HG03521 (cell line): ENCODE data around the gene B3GNT8.
"Not testable (repeated sequence)": the region's sequence is repeated elsewhere in the genome, so short reads cannot be mapped to it uniquely, and the experiment has no call there.

Experiments used
- ATAC-seq: cut with Tn5 transposase; IDR thresholded peaks from one replicate; pipeline ENCODE4 v1.9.1; 2021; ENCODE audit warnings: mild to moderate bottlenecking, moderate library complexity; ENCODE audit not compliant: unreplicated experiment

The B3GNT8 gene

DNA sequence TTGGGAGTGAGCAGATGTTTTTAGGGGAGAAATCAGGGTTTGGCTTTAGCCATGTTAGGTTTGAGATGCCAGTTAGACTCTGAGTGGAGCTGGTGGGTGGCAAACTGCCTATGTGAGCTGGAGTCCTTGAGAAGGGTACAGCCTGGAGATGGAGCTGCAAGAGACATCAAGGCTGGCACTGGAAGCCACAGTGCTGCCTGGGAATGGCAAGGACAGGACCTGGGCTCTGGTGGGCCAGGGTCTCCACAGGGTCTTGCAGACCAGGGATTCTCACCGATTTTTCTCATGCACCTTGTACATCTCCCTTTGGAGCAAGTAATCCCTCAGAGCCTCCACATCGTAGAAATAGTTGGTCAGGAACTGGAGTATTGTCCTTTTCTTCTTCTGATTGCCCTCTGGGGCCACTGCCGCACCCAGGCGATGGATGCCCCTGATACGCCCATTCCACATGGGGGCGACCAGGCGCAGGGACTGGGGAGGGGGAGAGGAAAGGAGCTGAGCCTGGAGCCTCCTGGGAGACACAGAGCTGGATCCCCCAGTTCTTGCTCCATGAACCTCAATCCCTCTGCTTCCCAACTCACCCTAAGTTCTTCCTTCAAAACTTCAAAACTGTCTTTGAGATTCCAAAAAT lies 10.9 kb upstream of the B3GNT8 start:
- no peak for ATAC-seq

DNA sequence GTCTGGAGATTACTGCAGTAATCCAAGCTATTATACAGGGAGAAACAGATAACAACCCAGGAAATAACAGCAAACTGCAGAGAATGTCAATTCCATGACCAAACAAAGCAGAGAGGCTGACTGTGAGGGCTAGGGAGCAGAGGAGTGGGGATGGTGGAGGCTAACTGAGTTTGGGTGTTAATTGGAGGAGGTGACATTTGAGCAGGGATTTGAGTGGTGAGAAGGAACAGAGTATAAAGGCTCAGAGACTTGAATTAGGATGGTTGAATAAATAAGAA lies 9.4 kb upstream of the B3GNT8 start:
- ATAC-seq, result no peak

DNA sequence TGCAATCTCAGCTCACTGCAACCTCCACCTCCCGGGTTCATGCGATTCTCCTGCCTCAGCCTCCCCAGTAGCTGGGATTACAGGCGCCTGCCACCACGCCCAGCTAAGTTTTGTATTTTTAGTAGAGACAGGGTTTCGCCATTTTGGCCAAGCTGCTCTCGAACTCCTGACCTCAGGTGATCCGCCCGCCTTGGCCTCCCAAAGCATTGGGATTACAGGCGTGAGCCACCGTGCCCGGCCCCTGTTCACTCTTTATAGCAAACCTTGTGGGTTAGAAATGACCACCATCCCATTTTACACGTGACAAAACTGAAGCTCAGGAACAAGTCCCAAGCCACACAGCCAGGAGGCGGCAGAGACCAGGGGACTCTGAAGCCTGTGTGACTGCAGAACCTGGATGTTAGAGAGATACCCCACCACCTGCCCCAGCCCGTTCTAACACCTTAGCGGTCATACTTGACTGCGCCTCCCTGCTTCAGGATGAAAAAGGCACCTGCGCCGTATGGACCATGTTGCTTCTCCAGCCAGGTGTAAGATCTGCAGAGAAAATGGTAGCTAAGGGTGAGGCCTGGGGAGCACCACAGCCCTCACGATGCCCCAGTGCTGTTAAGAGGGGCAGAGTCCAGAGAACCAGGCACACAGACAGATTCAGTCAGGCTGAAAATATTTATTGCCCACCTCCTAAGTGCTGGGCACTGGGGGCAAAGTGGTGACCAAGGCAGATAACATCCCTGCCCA lies 8.9 kb upstream of the B3GNT8 start:
- ATAC-seq, result no peak

DNA sequence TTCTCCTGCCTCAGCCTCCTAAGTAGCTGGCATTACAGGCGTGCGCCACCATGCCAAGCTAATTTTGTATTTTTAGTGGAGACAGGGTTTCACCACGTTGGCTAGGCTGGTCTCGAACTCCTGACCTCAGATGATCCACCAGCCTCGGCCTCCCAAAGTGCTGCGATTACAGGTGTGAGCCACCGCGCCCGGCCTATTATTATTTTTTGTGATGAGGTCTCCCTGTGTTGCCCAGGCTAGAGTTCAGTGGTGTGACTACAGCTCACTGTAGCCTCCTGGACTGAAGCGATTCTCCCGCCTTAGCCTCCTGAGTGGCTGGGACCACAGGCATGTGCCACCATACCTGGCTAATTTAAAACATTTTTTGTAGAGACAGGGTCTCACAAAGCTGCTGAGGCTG lies 8.2 kb upstream of the B3GNT8 start:
- not testable (repeated sequence) for ATAC-seq

DNA sequence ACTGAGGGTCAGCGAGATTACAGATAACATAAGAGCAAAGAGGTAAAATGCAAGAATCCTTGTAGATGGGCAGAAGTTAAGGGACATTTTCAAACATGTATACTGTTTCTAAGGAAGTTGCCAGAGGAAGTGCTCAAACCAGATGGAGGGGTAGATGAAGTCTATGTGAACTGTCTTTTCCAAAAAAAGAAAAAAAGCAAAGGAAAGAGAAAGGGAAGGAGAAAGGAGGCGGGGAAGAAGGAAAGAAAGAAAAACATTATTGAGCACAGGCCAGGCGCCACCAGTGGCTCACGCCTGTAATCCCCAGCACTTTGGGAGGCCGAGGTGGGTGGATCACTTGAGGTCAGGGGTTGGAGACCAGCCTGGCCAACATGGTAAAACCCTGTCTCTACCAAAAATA lies 7.3 kb upstream of the B3GNT8 start:
- no peak for ATAC-seq

DNA sequence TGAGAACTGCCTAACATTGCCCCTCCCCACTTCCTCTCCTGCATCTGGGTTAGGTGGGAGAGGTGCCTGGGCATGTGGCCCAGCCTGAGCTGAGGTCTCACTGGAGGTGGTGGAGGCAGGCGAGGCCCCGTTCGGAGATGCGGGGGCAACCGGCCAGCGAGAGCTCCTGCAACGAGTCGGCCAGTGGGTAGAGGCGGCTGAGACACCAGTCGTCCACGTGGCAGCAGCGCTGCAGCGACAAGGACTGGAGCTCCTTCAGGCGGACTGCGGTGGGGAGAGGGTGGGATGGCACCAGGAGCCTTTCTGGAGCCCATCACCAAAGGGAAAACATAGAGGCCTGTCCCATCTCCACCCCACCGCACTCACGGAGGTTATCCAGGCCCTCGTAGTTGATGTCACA lies 6.0 kb upstream of the B3GNT8 start:
- ATAC-seq, result no peak

DNA sequence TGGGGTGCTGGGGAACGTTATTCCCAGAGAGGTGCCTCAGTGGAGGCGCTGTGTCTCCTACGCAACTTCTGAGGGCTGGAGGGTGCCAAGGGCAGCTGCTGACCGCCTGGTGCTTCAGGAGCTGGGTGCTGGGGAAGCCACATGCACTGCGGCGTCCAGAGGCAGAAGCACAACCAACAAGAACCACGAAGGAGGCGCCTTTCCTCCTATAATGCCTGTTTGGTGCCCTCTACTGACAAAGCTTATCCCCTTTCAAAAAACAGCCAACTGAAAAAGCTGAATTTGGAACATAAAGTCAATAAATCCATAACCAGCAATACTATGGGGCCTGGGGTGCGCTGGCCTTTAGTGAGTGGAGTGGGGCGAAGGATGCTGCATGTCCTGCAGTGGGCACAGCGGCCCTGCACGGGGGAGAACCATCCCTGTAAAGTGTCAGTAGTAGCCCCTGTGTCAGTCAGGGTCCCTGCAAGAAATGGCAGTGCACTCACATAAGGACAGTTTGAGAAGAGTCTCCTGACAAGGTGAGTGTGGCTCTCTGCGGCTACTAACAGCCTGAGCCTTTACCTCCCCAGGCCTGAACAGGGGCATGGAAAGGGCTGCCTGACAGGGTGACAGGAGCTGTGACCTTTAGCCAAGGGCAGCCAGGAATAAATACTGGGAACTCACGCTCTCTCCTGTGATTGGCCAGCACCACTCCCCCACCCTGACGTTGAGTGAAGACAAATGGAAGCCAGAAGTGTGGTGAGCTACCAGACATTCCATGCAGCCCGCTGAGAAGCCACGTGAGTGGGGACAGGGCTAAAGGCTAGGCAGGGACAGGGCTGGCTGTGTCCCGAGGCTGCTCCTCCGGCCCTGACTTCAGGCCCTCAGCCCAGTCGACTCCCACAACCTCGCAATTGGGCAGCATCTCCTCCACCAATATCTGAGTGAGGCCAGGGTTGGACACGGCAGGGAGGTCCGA lies 4.5 kb upstream of the B3GNT8 start:
- no peak for ATAC-seq

DNA sequence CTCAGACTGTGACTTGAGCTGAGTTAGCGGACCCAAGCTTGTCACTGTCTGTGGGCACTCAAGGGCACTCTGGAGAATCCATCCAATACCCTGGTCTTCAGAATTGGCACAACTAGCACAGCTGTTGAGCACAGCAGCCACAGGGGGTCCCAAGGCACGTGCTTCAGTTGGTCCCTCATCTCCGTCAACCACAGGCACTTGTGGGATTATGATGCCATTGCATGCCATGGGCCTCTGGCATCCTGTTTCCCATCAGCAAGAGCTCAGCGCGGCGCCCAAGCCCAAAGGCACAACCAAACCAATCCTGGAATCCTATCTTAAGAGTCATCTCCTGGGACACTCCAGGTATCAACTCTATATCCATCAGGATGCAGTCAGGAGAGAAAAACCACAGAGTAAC lies 3.7 kb upstream of the B3GNT8 start:
- no peak for ATAC-seq

DNA sequence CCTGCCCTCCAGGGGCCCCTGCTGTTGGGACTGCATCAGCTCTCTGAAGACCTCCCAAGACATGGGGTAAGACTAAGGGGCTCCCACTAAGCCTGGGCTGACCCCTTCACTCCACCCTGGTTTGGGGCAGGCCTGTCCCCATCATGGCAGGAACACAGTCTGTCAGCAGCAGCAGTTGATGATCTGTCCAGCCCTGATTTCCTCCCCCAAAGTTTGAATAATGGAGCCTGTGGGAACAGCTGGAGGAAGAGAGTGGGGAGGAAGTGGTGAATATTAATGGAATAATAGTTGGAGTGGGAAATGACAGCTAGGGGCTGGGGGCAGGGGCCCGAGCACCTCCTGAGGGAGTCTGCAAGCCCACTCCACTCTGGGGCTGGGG lies 1.3 kb upstream of the B3GNT8 start:
- no peak for ATAC-seq

DNA sequence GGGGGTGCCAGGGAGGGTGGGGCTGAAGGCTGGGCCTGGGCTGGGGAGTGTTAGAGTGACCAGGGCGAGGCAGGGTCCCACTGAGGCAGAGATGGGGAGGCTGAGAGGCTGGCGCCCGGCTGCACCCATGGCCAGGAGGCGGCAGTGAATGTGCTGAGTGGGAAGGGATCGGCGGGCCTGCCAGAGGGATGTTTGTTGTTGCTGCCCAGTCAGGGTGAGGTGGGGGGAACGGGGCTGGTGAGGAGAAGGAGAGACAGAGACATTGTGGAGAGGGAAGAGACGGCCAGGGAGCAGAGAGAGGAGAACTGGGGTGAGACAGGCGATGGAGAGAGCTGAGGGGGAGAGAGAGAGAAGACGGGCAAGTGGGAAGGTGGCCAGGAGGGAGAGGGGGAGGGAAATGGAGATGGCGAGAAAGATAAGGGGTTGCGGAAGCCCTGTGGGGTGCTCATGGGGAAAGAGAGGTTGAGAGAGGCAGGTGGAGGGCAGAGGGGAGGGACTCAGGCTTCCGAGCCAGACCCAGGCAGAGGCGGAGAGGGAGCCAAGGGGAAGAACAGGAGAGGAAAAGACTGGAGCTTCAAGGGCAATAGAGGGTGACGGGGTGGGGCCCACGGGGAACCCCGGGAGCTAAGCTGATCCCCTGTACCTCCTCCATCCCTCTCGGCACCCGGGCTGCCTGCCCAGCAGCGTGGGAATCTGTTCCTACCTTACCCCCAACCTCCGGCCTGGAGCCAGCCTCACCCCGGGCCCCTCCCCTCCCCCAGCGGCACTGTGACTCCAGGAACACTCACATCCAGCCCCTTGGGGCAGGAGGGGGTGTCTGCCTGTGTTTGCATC lies 690 bp upstream of the B3GNT8 start:
- ATAC-seq, result no peak

DNA sequence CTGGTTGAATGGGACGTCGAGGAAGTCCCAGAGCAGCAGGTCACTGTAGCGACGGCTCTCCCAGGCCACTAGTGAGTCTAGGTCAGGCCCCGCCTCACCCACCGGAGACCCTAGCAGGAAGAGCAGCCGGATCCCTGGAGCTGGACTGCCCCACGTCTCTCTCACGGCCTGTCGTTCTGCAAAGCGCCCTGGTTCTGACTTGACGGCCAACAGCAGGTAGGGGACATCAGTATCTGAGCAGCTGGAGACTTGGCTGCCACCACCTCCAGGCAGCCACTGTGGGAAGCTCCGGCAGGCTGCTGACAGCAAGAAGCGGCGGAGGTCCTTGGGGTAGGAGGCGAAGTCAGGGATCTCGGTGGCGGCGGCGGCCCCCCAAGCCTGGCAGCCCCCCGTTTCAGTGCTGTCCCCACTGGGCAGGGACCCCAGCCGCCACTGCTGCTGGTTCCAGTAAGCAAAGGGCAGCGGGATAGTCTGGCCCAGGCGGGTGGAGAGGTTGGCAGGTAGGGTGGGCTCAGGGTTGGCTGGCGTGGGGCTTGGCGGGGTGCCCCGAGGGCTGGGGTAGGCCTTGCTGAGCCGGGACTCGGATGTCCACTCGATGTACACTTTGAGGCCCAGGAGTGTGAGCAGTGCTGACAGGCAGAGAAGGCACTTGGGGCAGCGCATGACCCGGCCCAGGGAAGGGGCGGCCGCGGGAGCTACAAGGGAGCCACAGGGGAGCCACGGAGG lies 895 bp downstream of the B3GNT8 start:
- no peak for ATAC-seq

DNA sequence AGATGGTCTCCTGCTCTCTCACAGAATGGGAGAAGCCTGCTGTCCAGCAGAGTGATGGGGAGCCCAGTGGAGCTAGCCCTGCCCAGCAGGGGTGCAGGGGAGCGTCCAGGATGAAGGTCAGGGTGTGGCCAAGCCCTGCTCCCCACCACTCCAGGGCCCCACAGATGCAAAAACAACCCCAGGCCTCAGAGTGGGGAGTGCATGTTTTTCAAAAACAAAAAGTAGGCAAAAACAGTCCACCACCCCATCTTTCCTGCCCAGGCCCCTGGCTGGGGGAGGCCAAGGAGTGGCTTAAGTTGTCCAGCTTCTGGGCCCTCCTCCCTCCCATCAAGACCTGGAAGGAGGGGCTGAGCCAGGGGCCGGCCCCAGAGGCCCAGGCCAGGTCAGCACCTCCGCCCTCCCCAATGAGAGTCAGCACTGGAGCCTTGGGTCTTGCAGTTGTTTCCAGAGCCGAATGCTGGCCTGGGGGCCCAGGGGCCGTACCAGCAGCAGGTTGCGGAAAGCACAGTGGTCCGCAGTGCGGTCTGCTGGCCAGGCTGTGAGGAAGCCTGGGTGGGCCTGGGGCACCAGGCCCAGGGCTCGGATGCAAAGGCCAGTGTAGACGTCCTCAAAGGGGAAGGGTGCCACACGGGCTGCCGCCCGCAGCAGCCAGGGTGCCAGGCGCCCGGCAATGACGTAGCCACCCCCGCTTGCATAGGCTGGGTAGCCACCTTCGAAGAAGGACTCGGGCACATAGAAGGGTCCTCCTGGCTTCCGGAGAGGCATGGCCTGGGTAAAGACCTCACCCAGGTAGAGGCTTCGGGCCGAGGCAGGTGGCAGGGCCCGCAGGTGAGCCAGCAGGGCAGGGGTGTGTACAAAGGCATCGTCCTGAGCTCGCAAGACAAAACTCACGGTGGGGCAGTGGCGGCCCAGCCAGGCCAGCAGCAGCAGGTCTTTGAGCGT lies 1.7 kb downstream of the B3GNT8 start:
- no peak for ATAC-seq

DNA sequence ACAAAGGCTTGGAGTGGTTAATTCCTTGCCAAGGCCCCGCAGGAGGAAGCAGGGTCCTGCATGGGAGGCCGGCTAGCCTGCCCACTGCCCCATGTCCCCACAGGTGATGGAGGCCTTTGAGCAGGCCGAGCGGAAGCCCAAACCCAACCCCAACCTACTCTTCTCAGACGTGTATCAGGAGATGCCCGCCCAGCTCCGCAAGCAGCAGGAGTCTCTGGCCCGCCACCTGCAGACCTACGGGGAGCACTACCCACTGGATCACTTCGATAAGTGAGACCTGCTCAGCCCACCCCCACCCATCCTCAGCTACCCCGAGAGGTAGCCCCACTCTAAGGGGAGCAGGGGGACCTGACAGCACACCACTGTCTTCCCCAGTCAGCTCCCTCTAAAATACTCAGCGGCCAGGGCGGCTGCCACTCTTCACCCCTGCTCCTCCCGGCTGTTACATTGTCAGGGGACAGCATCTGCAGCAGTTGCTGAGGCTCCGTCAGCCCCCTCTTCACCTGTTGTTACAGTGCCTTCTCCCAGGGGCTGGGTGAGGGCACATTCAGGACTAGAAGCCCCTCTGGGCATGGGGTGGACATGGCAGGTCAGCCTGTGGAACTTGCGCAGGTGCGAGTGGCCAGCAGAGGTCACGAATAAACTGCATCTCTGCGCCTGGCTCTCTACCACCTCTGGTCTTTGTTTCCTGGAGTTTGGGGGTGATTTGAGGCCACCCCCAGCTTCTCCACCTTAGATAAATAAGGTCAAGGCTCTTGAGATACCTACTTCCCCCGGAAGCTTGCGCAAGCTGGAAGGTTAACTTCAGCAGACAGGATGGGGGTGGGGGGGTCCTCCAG lies 2.6 kb downstream of the B3GNT8 start:
- ATAC-seq, result no peak

DNA sequence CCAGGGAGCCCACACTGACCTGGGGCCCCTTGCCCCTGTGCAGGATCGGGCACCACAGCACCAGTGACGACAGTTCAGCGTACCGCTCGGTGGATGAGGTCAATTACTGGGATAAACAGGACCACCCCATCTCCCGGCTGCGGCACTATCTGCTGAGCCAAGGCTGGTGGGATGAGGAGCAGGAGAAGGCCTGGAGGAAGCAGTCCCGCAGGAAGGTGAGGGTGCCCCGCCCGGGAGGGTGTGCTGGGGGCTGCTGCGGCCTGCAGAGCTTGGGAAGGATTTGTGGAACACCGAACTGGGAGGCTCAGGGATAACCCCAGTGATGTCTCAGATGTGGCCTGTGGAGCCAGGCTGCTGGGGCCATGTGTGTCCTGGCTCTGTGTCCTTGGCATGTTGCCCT lies 4.2 kb downstream of the B3GNT8 start:
- no peak for ATAC-seq

DNA sequence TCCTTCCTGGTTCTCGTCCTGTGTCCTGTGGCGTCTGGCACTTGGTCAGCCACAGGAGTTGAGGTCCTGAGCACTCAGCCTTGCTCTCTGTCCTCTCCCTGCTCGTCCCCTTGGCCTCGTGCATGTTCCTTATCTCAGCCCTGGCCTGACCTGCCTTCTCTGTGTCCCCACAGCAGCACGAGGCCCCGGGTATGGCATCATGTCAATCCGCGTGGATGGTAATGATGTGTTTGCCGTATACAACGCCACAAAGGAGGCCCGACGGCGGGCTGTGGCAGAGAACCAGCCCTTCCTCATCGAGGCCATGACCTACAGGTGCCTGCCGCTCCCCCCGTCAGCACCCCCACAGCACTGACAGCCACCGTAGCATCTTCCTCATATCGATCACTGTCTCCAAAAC lies 4.7 kb downstream of the B3GNT8 start:
- ATAC-seq, result no peak

DNA sequence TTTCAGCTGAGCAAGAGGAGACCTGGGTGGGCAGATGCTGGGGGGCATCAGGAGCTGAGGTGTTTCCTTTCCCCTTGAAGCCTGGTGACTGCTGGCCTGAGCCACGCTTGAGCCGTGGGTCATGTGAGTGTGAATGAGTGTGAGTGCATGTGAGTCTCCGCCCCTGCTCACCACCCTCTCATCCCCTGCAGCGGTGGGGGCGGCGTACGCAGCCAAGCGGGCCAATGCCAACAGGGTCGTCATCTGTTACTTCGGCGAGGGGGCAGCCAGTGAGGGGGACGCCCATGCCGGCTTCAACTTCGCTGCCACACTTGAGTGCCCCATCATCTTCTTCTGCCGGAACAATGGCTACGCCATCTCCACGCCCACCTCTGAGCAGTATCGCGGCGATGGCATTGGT lies 5.2 kb downstream of the B3GNT8 start:
- no peak for ATAC-seq

DNA sequence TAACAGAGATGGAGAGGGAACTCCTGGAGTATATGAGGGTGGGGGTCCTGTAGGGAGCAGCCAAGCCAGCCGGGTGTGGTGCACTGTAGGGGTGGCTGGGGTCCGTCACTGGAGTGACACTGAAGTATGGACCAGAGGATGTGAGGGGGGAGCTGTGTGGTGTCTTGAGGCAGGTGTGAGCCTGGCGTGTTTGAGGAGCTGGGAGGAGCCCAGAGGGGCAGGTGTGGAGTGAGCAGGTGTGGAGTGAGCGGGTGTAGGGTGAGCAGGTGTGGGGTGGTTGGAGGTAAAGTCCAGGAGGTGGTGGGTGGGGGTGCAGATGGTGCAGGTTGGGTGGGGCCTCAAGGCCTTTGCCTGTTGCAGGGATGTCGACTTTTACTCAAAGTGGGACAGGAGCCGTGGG lies 5.9 kb downstream of the B3GNT8 start:
- ATAC-seq, result no peak

DNA sequence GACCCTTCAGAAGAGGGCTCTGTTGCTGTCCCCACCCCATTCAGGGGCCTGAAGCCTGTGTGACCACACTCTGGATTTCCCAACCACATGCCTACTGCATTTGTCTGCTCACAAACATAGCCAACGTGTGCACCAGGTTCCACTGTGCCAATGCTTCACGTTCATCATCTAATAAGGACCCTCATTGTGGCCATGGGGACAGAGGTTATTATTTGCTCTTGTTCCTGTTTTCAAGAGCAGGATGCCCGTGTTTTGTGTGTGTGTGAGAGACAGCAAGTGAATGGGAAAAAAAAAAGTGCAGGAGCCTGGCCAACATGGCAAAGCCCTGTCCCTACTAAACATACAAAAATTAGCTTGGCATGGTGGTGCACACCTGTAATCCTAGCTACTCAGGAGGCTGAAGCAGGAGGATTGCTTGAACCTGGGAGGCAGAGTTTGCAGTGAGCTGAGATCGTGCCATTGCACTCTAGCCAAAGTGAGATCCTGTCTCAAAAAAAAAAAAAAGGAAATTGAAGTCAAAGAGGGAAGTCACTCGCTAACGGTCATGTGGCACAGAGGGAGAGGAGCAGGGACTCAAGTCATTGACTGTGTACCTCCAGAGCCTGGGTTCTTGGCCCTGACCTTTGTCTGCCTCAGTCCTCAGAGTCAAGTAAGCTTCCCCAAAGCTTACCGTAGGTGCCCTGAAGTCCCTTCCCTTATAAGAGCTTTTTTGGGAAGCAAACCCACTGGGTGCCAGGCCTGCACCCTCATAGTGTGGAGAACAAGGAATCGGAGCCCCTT lies 6.9 kb downstream of the B3GNT8 start:
- ATAC-seq, result no peak
